Measurements from ENCODE around the gene SOD1. TPM values are rescaled to one million over a fixed set of nuclear protein-coding genes. Genes with fewer than 3 reads are reported as not detected.

Gene SOD1
- total and polyA plus RNA-seq, 2 of the 13 experiments (the other 11 are each of a cell fraction or from before 2014, with no cell fraction given) = 317 to 537 TPM

GRCh38 chr21:31670070-31670469, 10.6 kb downstream of the SOD1 start:
- no peak overlapping the region for H2AFZ ChIP-seq (ENCODE audit: low read length)
- TF ChIP-seq POLR2G (IDR thresholded peaks at IDR 0.05; ENCODE audit: low read depth, low read length) = peak; percentile 62; the same call in 1 of the 2 replicates
- no peak for TF ChIP-seq ZNF576 (CRISPR knock-in tag; IDR thresholded peaks at IDR 0.05)
- BruUV-seq (replicated peaks) = no TSS peak
- H3K27ac ChIP-seq (ENCODE audit: extremely low read length, insufficient read depth, low read length) = no peak overlapping the region
- peaks cover 10 to 43% of the 10 kb centered on the region in 2 experiments for H3K36me3 ChIP-seq (replicated peaks in 1 of 2; ENCODE audit: control insufficient read depth in 1 of 2, insufficient read depth in 2 of 2, low read length in 2 of 2)
- H3K9ac ChIP-seq (ENCODE audit: insufficient read depth, low read depth, low read length) = no peak overlapping the region
- ChIA-PET POLR2A (no interaction called here), CTCF (ENCODE audit: low intra/inter-chr PET ratio, low total read pairs) (no interaction called here)
- H3K9me3 ChIP-seq (ENCODE audit: low read length) = no peaks in the 10 kb centered on the region
- H3K4me1 ChIP-seq (ENCODE audit: insufficient read depth, low read length) = peaks cover 14% of the 10 kb centered on the region
- no peak overlapping the region for H3K4me2 ChIP-seq (ENCODE audit: low read depth, low read length)
- intact Hi-C loops (cut with micrococcal nuclease; ENCODE audit: unreplicated experiment) = no loop called here
- FAIRE-seq (no peak), ATAC-seq (no peak), DNase-seq (ENCODE audit: low spot score) (no peak)
- peaks cover 7% of the 10 kb centered on the region; the same call in 1 of the 2 replicates for H4K20me1 ChIP-seq (ENCODE audit: insufficient read depth, low read length)
- H3K27me3 ChIP-seq (ENCODE audit: control insufficient read depth in 1 of 2, insufficient read depth in 2 of 2, low read length in 2 of 2) = no peaks in the 10 kb centered on the region; a peak in 1 of 5 replicates
- no peak overlapping the region for H3K4me3 ChIP-seq (replicated peaks in 1 of 3; ENCODE audit: insufficient read depth in 1 of 3, low read depth in 2 of 3, low read length in 3 of 3)
- 90% methylated on average over 6 of the region's 6 CpGs for WGBS (ENCODE audit: low lambda C conversion rate)
- peaks cover 5% of the 10 kb centered on the region for H3K79me2 ChIP-seq (ENCODE audit: insufficient read depth, low read length)
- in situ Hi-C loops (cut with HindIII; ENCODE audit: extremely low pct_ligation_motif_present, low pct_unique_long_range_greater_than_20kb) = no loop called here

- intact Hi-C loops (cut with micrococcal nuclease; ENCODE audit: unreplicated experiment) (no loop called here), in situ Hi-C loops (cut with HindIII; ENCODE audit: extremely low pct_ligation_motif_present, low pct_unique_long_range_greater_than_20kb) (no loop called here)
- Histone ChIP-seq H3K9me3 (ENCODE audit: low read length) (no peaks in the 10 kb centered on the region), H3K27ac (ENCODE audit: extremely low read length, insufficient read depth, low read length) (no peak overlapping the region), H3K79me2 (ENCODE audit: insufficient read depth, low read length) (no peaks in the 10 kb centered on the region), H3K27me3 (ENCODE audit: control insufficient read depth in 1 of 2, insufficient read depth in 2 of 2, low read length in 2 of 2) (no peaks in the 10 kb centered on the region; a peak in 1 of 5 replicates), H4K20me1 (ENCODE audit: insufficient read depth, low read length) (peaks cover 3% of the 10 kb centered on the region; the same call in 1 of the 2 replicates), H3K36me3 (replicated peaks in 1 of 2; ENCODE audit: control insufficient read depth in 1 of 2, insufficient read depth in 2 of 2, low read length in 2 of 2) (peaks cover 5 to 34% of the 10 kb centered on the region in 2 experiments), H3K9ac (ENCODE audit: insufficient read depth, low read depth, low read length) (no peak overlapping the region), H3K4me1 (ENCODE audit: insufficient read depth, low read length) (peaks cover 4% of the 10 kb centered on the region), H2AFZ (ENCODE audit: low read length) (no peak overlapping the region), H3K4me2 (ENCODE audit: low read depth, low read length) (no peak overlapping the region), H3K4me3 (replicated peaks in 1 of 3; ENCODE audit: insufficient read depth in 1 of 3, low read depth in 2 of 3, low read length in 3 of 3) (no peak overlapping the region)
- ATAC-seq (peak; percentile 44), DNase-seq (ENCODE audit: low spot score) (no peak), FAIRE-seq (no peak)
- no peak for TF ChIP-seq GMEB1 (CRISPR knock-in tag; IDR thresholded peaks at IDR 0.05; ENCODE audit: borderline replicate concordance)
- no peak for TF ChIP-seq POGZ (CRISPR knock-in tag; IDR thresholded peaks at IDR 0.05)
- peak; percentile 68 for TF ChIP-seq RBM22 (optimal IDR thresholded peaks at IDR 0.05; ENCODE audit: low read length)
- TSS peak; percentile 33 for BruUV-seq (replicated peaks)
- ChIA-PET POLR2A (no interaction called here), CTCF (ENCODE audit: low intra/inter-chr PET ratio, low total read pairs) (no interaction called here)
- WGBS (ENCODE audit: low lambda C conversion rate) = 97% methylated on average over 12 of the region's 12 CpGs
These were observed 11.7 kb downstream of the SOD1 start for GRCh38 chr21:31671146-31671716.
